A172 (cell line): ENCODE data around the gene CFAP52. TPM values are rescaled to one million over a fixed set of nuclear protein-coding genes. Genes with fewer than 3 reads are reported as not detected.
A peak's percentile ranks its signal among the peaks of the same experiment; 100 is the strongest.
"Not testable (repeated sequence)": the region's sequence is repeated elsewhere in the genome, so short reads cannot be mapped to it uniquely, and the experiment has no call there.

ENCODE experiments used
- DNase-seq: peaks from one replicate; pipeline ENCODE4 v3.0.0-alpha.2; 2015; ENCODE audit warnings: low spot score
- total RNA-seq: library from RNA; depleted of rRNA; stranded (reverse); fragments of >200 nt; shearing (Covaris generic); gene quantifications from 2 replicates; pipeline ENCODE4 v1.2.3, GENCODE V29; 2014; rRNA removed

The CFAP52 gene, protein sequence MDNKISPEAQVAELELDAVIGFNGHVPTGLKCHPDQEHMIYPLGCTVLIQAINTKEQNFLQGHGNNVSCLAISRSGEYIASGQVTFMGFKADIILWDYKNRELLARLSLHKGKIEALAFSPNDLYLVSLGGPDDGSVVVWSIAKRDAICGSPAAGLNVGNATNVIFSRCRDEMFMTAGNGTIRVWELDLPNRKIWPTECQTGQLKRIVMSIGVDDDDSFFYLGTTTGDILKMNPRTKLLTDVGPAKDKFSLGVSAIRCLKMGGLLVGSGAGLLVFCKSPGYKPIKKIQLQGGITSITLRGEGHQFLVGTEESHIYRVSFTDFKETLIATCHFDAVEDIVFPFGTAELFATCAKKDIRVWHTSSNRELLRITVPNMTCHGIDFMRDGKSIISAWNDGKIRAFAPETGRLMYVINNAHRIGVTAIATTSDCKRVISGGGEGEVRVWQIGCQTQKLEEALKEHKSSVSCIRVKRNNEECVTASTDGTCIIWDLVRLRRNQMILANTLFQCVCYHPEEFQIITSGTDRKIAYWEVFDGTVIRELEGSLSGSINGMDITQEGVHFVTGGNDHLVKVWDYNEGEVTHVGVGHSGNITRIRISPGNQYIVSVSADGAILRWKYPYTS
- 3.4 TPM in 1 of 2 replicates, not detected in the other for total RNA-seq

DNA sequence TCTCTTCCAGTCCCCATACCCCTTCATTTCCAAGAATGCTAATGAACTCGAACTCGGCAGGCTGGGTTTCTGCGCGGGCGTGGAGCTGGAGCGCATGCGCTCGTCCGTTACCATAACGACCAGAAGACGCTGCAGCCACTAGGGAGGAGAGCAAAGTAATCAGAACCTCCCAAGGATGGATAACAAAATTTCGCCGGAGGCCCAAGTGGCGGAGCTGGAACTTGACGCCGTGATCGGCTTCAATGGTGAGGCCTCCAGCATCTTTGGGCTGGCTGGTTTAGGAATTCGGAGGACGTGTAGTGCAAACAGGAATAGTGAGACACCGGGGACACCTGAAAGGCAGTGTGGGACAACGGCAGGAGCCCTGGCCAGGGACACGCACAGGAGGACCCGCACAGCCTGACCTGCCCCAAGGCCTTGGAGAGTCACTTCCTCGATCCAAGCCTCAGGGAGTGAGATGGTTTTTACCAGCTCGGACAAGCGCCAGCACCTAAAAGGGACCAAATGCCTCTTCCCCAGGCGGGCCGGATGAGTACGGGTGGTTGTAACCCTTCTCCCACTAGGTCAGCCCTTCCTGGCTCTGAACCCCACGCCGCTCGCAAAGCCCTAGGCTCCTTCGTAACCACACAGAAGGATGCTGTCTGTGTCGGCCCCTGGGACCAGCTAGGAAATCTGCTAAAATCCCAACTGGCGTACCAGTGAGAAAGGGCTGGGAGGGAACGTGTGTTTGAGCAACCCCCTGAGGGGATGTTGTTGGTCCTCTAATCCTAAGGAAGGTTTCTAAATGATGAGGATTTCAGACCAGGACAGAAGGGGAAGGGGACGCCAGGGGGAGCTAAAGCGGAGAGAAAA, at the start of gene CFAP52:
TSS of gene CFAP52 (plus strand) at position 122 of the 852 bp plus-strand sequence. CDS start at position 176, 54 bp downstream.
- peak; percentile 65 for DNase-seq

DNA sequence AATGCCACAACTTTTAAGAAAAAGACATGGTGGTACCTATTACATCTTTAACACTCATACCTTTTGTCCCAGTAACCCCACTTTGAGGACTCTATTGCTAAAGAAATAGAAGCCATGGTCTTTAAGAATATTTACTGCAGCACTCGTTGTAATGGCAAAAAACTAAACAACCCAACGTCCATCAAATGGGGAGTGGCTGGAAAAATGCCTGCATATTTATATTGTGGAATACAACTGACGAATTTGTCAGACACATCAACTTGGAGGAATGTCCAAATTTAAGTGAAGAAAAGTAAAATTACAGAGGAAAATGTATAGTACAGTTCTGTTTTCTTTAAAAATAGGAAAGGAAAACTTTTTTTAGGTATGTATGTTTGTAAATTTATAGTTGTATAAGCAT, 48.7 kb upstream of the CFAP52 start:
- no peak for DNase-seq

DNA sequence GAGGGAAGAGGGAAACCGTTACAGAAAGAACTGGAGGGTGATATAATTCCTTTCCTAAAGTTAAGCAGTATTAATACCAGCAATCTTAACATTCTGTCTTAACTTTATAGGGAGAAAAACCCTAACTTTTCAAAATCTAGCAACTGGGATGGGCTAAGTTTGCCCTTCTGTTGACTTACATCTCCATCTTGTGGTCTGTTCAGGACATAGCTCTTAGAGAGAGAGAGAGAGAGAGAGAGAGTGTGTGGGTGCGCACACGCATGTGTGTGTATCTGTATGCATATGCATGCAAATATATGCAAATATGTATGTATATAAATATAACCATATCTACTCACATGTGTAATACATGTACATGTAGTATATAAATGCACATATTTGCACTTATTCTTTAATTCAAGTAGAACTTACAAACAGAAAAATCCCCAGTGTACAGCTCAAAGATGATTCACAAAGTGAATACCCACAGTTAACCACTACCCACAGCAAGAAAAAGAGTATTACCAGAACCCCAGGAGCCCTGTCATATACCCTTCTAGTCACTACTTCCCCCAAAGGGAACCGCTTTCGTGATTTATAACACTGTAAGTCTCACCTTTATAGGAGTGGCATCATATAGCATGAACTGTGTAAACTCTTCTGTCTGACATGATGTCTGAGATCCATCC, 47.3 kb upstream of the CFAP52 start:
- DNase-seq, result peak; percentile 19

GRCh38 chr17:9531034-9531433, 45.4 kb upstream of the CFAP52 start:
- DNase-seq, result no peak

GRCh38 chr17:9532715-9533114, 43.7 kb upstream of the CFAP52 start:
- no peak for DNase-seq

DNA sequence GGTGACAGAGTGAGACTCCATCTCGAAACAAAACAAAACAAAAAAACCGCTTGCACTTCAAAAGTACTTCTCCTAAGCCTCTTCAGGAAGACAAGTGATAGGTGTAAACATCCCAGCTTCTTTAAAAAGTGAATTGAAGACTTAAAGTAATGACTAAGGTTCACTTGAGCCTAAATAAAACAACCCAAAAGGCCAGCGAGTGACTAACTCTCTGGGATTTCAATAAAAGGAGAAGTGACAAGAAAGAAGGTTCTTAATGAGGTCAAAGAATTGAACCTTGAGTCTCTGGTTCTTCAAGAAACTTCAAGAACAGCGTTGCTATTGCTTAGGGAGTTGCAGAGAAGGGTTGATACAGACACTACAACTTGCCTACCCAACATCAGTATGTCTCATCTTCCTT, 43.0 kb upstream of the CFAP52 start:
- no peak for DNase-seq

- no peak for DNase-seq
Measured at GRCh38 chr17:9536061-9536460, 40.4 kb upstream of the CFAP52 start.

- DNase-seq, result no peak
Measured at GRCh38 chr17:9537177-9537776, 39.2 kb upstream of the CFAP52 start.

GRCh38 chr17:9538626-9539025, 37.8 kb upstream of the CFAP52 start:
- no peak for DNase-seq

- DNase-seq, result no peak
Measured at GRCh38 chr17:9541718-9542117, 34.7 kb upstream of the CFAP52 start.

DNA sequence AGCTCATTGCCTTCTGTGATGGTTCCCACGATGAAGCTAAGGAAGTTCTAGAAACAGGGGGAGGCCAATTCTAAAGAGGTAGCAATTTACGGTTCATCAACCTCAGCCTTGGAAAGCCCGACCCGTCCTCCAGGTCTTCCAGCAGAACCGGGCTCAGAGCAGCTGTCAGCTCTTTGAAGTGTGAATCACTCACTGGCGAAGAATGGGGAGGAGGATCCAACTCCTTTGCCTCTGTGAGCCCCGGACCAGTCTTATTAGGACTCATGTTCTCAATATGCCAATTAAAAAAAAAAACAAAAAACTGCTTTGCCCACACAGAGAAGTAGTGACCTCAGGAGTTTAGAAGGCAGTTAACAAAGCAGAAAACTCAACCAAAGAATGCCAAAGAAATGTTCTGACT, 32.2 kb upstream of the CFAP52 start:
- no peak for DNase-seq

- DNase-seq, result no peak
Measured at GRCh38 chr17:9549215-9549614, 27.2 kb upstream of the CFAP52 start.

GRCh38 chr17:9553181-9553580, 23.3 kb upstream of the CFAP52 start:
- DNase-seq, result no peak

DNA sequence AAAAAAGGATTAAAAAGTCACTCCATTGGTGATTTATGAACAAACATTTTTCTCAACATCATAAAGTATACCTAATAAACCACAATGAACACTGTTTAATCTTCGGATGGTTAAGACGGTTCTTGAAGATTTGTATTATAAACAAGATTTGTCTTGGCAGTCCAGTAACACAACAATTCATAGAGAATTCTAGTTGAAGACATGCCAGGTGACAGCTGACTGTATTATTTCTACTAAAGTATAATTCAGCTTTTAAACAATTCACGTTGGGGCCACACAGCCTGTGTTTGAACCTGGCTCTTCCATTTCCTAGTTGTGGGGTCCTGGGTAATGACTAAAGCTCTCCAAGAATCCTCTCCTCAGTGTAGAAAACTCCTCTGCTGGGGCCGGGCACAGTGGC, 22.8 kb upstream of the CFAP52 start:
- DNase-seq, result no peak

- peak; percentile 54 for DNase-seq
Measured at GRCh38 chr17:9554715-9555114, 21.7 kb upstream of the CFAP52 start.

- no peak for DNase-seq
Measured at GRCh38 chr17:9557161-9557755, 19.2 kb upstream of the CFAP52 start.

- no peak for DNase-seq
Measured at GRCh38 chr17:9557857-9558256, 18.6 kb upstream of the CFAP52 start.

DNA sequence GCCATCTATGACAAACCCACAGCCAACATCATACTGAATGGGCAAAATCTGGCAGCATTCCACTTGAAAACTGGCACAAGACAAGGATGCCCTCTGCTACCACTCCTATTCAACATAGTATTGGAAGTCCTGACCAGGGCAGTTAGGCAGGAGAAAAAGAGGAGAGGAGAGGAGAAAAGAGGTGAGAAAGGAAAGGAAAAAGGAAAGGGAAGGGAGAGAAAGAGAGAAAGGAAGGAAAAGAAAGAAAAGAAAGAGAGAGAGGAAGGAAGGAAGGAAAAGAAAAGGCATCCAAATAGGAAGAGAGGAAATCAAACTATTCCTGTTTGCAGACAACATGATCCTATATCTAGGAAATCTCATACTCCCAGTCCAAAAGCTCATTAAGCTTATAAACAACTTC, 12.3 kb upstream of the CFAP52 start:
- DNase-seq, result no peak

GRCh38 chr17:9566067-9566466, 10.4 kb upstream of the CFAP52 start:
- peak; percentile 30 for DNase-seq

- DNase-seq, result not testable (repeated sequence)
Measured at GRCh38 chr17:9566739-9567138, 9.7 kb upstream of the CFAP52 start.

- DNase-seq, result no peak
Measured at GRCh38 chr17:9568004-9568403, 8.4 kb upstream of the CFAP52 start.
